Measurements from ENCODE around the gene ANKRA2.

GRCh38 chr5:73531356-73531755 is 34.1 kb downstream of the ANKRA2 start:
- TF ChIP-seq REST (IDR thresholded peaks at IDR 0.05; ENCODE audit: insufficient read depth in 1 of 2, low read depth in 2 of 2, low read length in 2 of 2) (no peak), FOXP2 (optimal IDR thresholded peaks at IDR 0.05; ENCODE audit: borderline replicate concordance, extremely low read depth, extremely low read length, insufficient read depth) (no peak), POLR2AphosphoS5 (IDR thresholded peaks at IDR 0.05; ENCODE audit: low read depth, low read length) (no peak), TAF1 (IDR thresholded peaks at IDR 0.05; ENCODE audit: borderline replicate concordance, insufficient read depth, low read length) (no peak), SIN3A (IDR thresholded peaks at IDR 0.05; ENCODE audit: borderline replicate concordance, insufficient read depth, low read length) (no peak)
